Lung (tissue), 12 donors: Measurements from ENCODE around the gene SPTSSA. TPM values are rescaled to one million over a fixed set of nuclear protein-coding genes. Genes with fewer than 3 reads are reported as not detected.
A peak's percentile ranks its signal among the peaks of the same experiment; 100 is the strongest.

Experiments
- ATAC-seq: fragments of 200-7000 bp; cut with Tn5 transposase; one replicate; pipeline ENCODE4 v1.9.1; 2020; ENCODE audit warnings: moderate number of reproducible peaks; ENCODE audit not compliant: insufficient read depth, low FRiP score
- DNase-seq, 3 donors: peaks; one replicate each; pipeline ENCODE4 v3.0.0-alpha.2; 2013 to 2017
- H3K27ac ChIP-seq, 2 donors: one replicate each; pipeline ENCODE4 v1.5.1; 2013; ENCODE audit warnings: mild to moderate bottlenecking in 2 of 2, moderate library complexity in 2 of 2, control low read depth in 1 of 2, inconsistent platforms in 1 of 2, low read depth in 1 of 2, low read length in 1 of 2
- H3K27me3 ChIP-seq, 3 donors: one replicate each; pipeline ENCODE4 v1.5.1; 2013; ENCODE audit warnings: low read length in 2 of 3; ENCODE audit not compliant: control insufficient read depth in 3 of 3, insufficient read depth in 3 of 3
- H3K36me3 ChIP-seq, 4 donors: one replicate each; pipeline ENCODE4 v1.5.1; 2013; ENCODE audit warnings: low read length in 4 of 4, mild to moderate bottlenecking in 1 of 4, moderate library complexity in 1 of 4; ENCODE audit not compliant: control insufficient read depth in 4 of 4, insufficient read depth in 4 of 4
- H3K4me1 ChIP-seq, 5 donors: one replicate each; pipeline ENCODE4 v1.5.1; 2013; ENCODE audit warnings: low read length in 5 of 5, mild to moderate bottlenecking in 2 of 5, moderate library complexity in 1 of 5; ENCODE audit not compliant: control insufficient read depth in 5 of 5, insufficient read depth in 5 of 5
- H3K4me3 ChIP-seq: one replicate; pipeline ENCODE4 v1.5.1; 2013; ENCODE audit warnings: mild to moderate bottlenecking, control low read depth, moderate library complexity
- H3K9ac ChIP-seq, 2 donors: one replicate each; pipeline ENCODE4 v1.5.1; 2013; ENCODE audit warnings: low read length in 2 of 2, control low read depth in 1 of 2; ENCODE audit not compliant: insufficient read depth in 1 of 2
- H3K9me3 ChIP-seq, 4 donors: one replicate each; pipeline ENCODE4 v1.5.1; 2013; ENCODE audit warnings: low read length in 3 of 4, mild to moderate bottlenecking in 1 of 4, moderate library complexity in 1 of 4; ENCODE audit not compliant: control insufficient read depth in 4 of 4, insufficient read depth in 3 of 4
- CTCF ChIP-seq: IDR thresholded peaks from 2 replicates; pipeline ENCODE4 v1.5.1; 2012; ENCODE audit warnings: mild to moderate bottlenecking; ENCODE audit errors: control extremely low read depth, extremely low read depth
- WGBS, 2 donors: extraction: QIAGEN DNeasy Blood & Tissue Kit; methylation state at CpG; one replicate each; pipeline ENCODE4 v1.1.7; 2013; 5-methylcytosine and 5-hydroxymethylcytosine counted together
- polyA plus RNA-seq, 2 donors: library from polyadenylated mRNA; stranded (reverse); fragments of 200-250 nt; gene quantifications; one replicate each; pipeline ENCODE4 v1.2.1, GENCODE V29; 2013
- total RNA-seq, 2 donors: library from RNA; depleted of rRNA in 1 of 2; stranded (reverse); fragments of >200 nt in 1 of 2; gene quantifications; one replicate each; pipeline ENCODE4 v1.2.1, GENCODE V29; 2014 to 2021
- donor health status: control.
- donor health status: control.
- donor health status: Bipolar disorder and iron deficiency.
- donor health status: healthy.
- donor health status: DM: yes; HTN: yes; CAD: no.

The SPTSSA gene
- total and polyA plus RNA-seq, 4 donors, result 51.8 to 92.5 (median 78.0) TPM

DNA sequence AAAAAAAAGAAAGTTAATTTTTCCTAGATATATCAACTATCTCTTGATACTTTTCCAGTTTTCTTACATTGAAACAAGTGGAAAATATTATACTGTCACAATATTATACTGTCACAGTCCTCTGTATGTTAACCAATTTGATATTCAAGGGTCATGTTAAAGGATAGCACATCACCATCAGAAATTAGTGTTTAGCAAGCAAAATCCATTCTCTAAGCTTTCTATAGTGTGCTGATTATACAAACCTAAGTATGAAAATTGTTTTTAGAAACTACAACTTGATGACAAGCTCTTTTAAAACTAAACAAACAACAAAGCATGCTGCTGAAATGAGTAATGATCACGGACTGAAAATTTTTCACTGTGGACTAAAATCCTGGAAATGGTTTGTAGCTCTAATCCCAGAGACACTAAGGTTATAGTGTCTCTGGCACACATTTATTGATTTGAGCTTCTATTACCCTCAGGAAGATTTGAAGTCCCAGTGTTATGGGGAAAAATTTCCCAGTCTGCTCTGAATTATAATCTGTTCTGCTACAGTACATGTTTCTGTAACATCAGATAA is 9.7 kb downstream of the SPTSSA start:
- TF ChIP-seq CTCF, result no peak
- 64 to 86% methylated on average over 1 of the region's 1 CpG for WGBS, 2 donors
- Histone ChIP-seq H3K4me3 (no peak overlapping the region), H3K4me1 (peaks cover 0 to 6% (median 0%) of the 10 kb centered on the region in 5 donors), H3K27me3 (no peaks in the 10 kb centered on the region), H3K9ac (no peak overlapping the region), H3K9me3 (peaks cover 0 to 2% (median 0%) of the 10 kb centered on the region in 4 donors), H3K27ac (no peak overlapping the region), H3K36me3 (peaks cover 0 to 22% (median 3%) of the 10 kb centered on the region in 4 donors)
- no peak for DNase-seq
- ATAC-seq, result no peak

DNA sequence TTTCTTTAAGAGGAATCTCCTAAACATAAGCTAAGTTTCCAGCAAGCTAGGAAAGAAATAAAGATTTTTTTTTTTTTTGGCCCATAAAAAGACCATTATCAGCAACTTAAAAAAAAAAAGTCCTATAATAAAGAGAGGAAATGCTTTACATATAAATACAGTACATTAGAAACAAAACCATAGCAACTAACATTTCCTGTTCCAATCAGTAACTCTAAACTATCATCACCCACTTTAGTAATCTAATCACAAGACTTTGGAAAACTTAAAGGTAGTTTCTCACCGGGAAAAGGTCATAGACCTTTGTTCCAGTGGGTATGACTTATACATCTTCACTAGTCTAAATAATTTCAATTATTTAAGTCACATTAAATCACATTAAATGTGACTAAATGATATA is 11.1 kb downstream of the SPTSSA start:
- Histone ChIP-seq H3K9ac (no peak overlapping the region), H3K36me3 (peaks cover 0 to 19% (median 3%) of the 10 kb centered on the region in 4 donors), H3K27me3 (no peaks in the 10 kb centered on the region), H3K9me3 (peaks cover 0 to 2% (median 0%) of the 10 kb centered on the region in 4 donors), H3K4me1 (peaks cover 0 to 6% (median 0%) of the 10 kb centered on the region in 5 donors), H3K27ac (no peak overlapping the region), H3K4me3 (no peak overlapping the region)
- WGBS, 2 donors, result 46 to 68% methylated on average over 1 of the region's 1 CpG
- peak in 1 of 3 donors; percentile 20 for DNase-seq
- no peak for ATAC-seq
- TF ChIP-seq CTCF, result no peak

- Histone ChIP-seq H3K4me1 (peaks cover 0 to 6% (median 0%) of the 10 kb centered on the region in 5 donors), H3K4me3 (no peak overlapping the region), H3K9ac (no peak overlapping the region), H3K27me3 (no peaks in the 10 kb centered on the region), H3K9me3 (peaks cover 0 to 2% (median 0%) of the 10 kb centered on the region in 4 donors), H3K27ac (no peak overlapping the region), H3K36me3 (peaks cover 0 to 17% (median 3%) of the 10 kb centered on the region in 4 donors)
- DNase-seq (no peak), ATAC-seq (no peak)
- TF ChIP-seq CTCF, result no peak
These were observed 11.5 kb downstream of the SPTSSA start for GRCh38 chr14:34450542-34450915.
